Embryonic facial prominence (tissue), 1 donor: ENCODE measurements around the gene DNAL1.

ENCODE experiments used
- DNase-seq: peaks from one replicate; pipeline ENCODE4 v3.0.0-alpha.2; 2016; ENCODE audit errors: extremely low spot score

The DNAL1 gene

DNA sequence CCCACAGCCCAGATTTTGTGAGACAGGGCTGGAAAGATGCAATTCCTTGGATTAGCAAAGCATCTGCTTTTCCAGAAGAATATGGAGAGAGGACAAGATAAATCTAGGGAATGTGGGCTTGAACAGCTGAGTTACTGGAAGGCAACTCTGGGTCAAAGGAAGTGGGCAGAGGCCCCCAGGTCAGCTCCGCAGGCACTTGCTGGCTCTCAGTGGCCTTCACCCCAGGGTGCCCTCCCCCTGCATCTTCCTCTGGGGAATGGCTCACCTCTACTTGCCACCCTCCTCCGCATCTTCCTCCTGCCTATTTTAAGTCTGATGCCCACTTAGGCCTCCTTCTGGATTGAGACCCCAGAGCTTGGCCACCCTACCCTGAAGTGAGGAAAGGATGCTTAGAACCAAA, 79.9 kb downstream of the DNAL1 start:
- DNase-seq: no peak

DNA sequence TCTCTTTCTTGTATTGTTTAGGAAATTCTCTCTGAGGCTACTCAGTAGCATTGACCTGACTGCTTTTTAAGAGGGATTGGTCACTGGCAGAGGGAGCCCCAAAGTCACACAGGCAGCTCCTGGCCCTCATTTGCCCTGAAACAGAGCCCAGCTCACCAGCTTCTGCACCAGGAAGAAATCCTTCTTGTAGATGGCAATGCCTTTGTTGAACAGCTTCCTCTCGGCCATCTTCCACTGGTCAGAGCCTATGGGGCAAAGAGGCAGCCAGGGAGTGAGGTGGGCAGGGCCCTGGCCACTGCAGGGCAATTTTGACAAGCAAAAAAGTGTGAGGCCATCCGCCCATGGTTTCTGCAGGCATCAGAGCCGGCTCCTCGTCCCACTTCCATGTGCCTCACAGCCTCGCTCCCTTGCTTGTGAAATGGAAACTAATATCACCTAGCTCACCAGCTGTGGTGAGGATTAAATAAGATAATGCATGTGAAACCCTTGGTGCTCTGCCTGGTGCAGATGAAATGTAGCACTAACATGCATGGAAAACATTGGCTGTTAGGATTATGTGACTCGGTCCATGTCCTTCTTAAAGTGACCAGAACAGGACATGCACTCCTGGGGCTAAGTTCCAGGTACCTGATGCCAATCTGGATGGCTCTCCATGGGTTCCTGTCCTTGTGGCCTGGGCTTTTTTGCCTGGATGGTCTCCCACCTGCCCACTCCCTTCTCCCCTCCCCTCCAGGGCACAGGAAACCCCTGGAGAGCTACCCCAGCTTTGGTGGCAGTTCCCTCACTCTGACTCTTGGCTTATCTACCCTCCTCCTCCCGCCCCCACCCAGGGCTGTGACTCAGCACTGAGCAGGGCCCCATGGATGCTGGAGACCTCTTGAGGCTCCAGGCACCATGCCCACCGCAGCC, 80.6 kb downstream of the DNAL1 start:
- DNase-seq: no peak

DNA sequence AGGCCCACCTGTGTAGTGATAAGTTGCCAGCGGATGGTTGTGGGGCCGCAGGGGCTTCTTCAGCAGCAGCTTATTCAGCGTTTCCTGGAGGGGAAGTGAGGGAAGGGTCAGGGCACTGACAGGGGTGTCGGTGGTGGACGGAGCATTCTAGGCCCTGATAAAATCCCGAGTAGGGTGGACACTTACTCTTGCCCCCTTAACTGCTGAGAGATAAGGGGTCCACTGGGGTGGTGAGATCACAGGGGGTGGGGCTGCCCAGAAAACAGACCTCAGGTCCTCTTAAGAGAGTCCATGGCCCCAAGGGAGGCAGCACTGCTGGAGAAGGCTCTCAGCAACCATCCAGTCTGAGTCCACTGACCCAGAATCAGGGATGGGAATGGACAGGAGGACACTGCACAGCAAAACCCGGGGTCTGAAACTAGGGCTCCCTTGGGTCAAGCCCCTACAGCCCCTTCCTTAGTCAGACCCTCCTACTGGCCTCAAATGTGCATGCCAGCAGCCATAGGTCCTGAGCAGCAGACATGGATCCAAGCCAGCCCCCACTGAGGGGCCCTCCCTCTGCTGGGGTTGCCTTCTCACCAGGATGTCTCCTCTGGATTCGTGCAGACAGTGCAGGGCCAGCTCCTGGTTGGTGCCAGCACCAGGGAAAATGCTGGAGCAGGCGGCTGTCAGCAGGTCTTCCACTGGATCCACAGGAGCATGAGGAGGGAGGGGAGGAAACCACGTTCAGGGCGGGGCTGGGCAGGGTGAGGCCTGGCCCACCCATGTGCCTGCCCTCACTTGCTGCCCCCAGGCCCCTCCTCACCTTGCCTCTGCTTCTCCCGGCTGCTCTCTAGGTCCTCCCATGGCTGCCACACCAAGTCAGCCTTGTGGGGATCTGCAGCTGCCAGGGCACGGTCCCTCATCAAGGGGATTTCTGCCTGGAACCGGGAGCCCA, 81.5 kb downstream of the DNAL1 start:
- no peak for DNase-seq

DNA sequence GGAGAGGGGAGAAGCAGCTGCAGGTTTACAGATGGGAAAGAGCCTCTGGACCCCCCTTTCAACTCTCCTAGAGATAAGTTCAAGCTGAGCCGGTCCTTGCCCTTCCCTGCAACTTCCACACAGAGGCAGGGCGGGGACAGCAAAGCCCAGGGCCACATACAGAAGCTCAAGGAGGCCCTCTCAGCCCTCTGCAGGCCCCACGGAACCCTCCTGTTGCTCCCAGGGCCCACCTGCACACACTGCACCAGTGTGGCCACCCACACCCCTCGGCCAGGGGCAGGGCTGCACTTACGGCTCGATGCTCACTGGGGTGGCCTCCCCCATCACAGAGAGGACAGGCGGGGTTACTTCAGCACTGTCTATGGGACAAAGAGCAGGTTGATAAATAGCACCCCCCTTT, 82.4 kb downstream of the DNAL1 start:
- DNase-seq: no peak

DNA sequence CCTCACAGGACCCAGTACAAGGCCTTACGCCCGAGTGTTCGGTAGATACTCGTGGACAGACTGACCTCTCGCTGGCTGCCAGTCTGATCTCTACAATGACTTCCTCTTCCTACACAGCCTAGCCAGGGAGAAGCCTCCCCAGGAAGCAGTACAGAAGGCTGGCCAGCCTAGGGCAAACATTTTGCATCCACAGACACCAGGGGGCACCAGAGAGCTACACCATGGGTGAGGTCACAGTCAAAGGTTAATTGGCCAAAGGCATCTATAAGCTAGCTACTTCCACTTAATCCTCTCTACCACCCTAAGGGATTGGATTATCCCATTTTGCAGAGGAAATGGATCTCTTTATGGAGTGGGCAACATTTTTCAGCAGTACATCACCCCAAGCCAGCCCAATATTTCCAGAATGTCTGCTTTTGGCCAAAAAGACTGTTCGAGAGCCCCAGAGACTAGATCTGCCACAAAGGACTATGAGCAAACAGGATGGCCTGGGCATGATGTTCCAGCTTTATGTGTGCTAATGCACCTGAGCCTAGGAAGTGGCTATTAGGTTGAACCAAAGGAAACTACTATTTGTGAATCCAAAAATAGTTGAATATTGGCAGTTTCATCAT, 84.0 kb downstream of the DNAL1 start:
- DNase-seq: no peak

DNA sequence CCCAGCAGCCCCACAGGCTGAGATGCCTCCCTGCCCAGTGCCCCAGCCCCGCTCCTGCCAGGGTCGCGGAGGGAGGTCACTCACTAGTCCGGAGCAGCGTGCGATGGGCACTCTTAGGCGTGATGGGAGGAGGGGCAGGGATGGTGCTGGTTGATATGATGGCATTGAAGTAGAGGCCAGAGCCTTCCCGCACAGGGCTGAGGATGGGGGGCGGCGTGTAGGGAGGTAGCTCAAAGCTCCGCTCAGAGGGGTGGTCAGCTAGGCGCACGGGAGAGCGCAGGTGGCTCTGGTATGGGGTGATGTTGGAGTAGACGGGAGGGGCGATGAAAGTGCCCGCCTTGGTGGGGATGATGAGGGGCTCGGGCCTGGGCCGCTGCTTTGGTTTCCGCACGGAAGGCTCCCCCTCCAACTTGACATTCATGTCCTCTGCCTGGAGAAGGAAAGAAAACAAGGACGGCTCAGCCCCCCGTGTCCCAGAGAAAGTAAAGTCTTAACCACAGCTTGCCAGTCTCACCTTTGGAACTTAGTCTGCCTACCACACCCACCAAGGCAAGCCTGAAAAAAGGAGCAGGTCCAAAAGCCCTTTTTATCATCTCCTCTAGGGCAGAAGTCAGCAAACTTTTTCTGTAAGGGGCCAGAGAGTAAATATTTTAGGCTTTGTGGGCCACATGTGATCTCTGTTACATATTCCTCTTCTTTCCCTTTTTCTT, 84.9 kb downstream of the DNAL1 start:
- DNase-seq: no peak

DNA sequence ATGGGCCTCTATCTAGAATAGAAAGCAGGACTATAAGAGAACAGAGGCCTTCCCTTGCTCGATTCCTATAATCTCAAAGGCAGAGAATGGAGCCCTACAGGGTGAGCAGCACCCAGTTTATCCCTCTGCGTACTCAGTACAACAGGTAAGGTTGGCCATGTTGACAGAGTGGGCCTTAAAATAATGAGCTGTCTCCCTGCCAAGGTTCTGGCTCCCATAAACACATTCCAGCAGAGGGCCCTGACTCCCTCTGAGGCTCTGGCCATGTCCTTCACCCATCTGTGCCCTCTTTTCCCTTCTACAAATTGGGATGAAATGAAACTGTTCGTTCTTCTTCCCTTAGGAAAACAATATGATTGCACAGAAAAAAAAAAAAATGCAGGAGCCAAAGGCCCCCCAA, 86.3 kb downstream of the DNAL1 start:
- DNase-seq: no peak

DNA sequence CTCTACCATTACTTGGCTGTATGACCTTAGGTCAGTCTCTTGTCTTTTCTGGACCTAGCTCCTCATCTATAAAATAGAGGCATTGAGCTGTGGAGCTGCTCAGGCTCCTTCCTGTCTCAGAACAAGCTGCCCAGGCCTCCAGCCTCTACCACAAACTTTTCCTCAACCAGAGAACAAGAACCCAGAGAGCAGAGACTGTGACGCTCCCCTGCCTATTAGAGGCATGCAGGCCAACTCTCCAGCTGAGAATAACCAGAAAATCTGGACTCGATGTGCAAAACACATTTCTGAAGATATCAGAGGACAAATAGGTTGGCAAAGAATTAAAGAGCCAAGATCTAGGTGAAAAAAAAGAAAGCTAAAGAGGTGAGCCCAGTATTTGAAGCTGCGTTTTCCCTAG, 87.2 kb downstream of the DNAL1 start:
- DNase-seq: no peak

DNA sequence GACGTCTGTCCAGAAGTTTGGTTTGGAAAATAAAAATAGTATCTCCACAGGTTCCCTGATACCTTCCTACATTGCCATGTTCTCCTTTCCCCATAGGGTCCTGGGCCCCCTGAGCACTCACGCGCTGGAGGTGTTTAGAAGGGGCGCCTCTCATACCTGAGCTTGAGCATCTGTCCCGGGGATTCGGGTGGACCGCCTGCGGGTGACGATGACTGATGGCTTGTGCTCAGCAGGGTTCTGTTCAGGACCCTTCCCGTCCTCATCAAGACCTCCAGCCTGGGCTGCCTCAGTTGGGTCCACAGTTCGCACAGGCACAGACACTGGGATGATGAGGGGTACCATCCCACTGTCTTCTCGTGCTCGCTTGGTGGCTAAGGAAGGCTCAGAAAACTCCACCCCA, 92.1 kb downstream of the DNAL1 start:
- no peak for DNase-seq

DNA sequence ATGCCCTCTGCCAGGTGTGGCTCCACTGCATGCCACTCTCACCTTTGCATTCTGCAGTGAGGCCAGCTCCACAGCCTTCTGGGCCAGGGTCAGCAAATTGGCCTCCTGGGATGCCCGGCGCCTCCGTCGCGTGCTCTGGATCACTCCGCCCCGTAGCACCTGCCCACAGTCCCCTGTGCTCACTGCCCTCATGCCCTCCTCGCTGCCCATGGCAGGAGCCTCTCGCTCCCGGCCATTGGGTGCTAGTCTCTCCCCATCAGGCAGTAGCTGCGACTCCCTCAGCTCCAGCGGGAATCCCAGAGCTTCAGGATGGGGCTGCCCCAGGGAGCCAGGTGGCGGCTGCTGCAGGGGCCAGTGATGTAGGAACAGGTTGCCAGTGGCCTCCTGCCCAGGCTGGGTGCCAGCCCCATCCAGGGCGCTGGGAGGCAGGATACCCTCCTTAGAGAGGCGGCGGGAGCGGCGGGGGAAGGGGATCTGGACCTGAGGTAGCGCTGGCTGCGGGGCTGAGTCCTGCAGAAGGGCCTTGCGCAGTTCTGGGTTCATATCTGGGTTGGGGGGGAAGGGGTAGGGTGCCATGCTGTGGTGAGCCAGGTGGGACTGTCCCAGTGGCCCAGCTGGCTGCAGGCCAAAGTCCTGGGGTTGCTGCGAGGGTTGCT, 93.9 kb downstream of the DNAL1 start:
- DNase-seq: no peak

DNA sequence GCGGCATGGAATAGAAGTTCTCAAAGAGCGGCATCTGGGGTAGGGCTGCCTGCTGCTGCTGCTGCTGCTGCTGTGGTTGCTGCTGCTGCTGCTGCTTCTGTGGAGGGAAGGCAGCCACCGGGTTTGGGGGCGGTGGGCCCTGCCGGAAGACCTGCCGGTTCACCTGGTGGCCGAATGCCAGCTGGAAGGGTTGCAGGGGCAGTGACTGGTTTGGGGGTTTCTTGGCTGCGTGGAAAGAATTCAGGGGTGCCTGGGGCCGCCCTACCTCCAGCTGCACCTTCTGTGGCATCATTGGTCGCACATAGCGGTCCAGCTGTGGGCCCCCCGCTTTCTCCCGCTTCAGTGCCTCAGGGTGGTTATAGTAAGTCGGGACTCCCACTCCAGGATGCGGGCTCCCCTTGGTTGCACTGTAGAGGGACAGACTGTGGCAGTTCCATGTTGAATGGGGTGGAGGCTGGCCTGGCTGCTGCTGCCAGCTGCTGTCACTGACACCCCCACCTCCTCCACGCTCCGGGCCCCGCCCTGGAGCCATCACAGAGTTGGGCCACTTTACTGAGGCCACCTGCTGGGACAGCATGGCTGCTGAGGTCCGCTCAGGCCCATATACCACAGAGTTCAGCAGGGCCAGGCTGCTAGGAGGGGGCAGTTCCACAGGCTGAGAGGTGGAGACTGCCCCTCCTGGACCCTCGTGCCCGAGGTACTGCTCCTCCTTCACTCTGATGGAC, 94.5 kb downstream of the DNAL1 start:
- no peak for DNase-seq

DNA sequence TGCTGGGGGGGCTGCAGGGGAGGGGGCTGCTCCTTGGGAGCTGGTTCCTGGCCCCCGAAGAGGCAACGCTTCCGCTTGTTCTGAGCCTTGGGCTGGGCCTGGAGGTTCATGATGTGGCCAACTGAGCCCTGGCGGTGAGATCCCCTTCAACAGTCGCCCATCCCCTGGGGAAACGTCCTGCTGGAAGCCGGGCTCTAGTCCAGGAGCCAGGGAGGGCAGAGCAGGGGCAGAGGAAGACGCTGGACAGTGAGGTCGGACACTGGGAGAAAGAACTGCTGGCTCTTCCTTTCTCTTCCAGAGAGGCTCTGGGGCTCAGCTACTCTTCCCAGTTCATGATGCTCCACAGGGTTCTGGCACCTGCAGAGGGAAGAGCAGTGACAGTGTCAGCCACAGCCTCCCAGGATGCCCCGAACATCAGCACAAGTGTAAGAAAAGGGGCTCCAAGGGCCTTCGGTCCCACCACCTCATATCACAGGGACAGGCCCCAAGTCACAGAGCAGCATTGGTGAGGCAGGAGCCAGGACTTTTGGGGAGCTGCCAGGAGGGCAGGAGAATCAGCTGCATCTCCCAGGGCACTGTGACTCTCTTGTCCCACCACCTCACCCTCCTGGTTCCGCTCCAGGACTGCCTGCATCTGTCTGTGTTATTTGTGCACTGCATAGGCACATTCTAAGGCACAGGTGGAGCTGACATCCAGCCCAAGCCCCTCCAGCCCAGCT, 95.3 kb downstream of the DNAL1 start:
- no peak for DNase-seq

DNA sequence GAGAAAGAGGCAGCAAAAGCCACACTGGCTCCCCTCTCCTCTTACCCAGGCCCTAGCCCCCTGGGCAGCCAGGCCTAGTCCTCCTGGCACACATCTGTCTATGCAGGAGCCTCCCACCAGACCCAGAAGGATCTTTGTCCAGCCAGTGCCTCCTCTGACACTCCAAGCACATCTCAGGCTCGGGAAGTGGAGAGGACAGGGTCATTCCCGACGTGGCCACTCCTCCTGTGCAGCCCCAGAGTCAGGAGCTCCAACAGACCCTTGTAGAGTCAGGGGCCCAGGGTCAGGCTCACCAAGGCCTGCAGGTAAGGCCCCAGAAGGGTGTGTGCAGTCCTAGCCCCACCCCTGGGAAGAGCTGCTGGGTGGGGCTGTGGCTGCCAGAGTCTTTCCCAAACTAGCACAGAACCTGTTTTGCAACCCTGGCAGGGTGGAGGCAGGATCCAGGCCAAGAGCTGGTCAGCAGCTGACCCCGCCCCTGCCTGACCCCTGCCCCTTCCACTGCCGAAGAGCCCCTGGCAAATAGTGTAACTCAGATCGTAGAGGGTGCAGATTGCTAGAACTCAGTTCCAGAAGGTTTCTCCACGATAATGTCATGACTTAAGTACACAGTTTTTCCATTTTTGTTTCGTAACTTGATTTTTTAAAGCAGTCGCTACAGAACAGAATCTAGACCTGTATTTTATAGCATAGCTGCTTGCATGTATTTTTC, 96.0 kb downstream of the DNAL1 start:
- no peak for DNase-seq

DNA sequence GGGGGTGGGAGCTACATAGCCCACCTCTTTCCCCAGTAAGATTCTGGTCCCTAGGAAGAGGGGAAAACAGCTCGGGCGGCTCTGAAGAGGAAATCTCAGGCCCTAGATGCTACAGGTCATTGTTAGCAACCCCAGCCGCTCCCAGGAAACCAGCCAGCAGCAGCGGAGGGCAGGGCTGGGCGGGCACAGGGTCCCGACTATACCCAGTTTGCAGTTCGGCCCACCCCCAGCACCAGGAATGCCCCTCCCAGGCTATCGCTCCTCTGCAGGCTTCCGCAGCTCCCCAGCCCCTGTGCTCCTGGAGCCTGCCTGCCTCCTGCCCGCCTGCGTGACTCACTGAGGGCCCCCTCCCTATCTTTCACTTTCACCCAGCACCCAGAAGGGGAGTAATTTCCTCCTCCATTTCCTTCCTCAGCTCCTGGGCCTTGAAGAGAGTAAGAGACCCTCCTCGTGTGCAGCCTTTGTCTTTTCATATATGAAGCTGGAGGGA, 96.6 kb downstream of the DNAL1 start:
- no peak for DNase-seq

DNA sequence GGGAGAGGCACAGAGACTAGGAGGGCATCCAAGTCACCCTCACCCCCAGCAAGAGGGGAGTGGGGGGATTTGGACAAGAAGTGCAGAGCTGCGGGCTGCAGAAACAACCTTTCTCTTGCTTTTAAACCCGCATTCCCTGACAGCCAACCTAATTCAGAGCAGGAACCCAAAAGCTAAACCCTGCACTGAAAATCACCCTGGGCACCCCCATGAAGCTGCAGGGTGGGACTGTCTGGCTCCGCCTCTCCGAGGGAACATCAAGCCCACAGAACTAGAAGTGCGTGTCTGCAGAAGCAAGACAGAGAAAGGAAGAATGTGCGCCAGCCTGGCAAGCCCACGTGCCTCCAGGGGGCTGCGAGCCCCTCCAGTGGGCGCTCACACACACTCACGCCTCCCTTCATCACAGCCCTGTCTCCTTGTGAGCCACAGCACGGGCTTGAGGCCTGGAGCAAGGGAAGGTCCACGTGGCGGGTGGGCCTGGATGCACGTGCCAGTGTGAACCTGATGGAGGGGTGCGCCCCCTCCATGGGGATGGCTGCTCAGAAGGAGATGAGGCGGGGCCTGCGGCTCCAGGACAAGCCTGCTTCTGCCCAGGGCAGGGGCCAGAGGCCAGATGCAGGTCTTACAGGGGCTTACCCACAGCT, 97.2 kb downstream of the DNAL1 start:
- DNase-seq: no peak

DNA sequence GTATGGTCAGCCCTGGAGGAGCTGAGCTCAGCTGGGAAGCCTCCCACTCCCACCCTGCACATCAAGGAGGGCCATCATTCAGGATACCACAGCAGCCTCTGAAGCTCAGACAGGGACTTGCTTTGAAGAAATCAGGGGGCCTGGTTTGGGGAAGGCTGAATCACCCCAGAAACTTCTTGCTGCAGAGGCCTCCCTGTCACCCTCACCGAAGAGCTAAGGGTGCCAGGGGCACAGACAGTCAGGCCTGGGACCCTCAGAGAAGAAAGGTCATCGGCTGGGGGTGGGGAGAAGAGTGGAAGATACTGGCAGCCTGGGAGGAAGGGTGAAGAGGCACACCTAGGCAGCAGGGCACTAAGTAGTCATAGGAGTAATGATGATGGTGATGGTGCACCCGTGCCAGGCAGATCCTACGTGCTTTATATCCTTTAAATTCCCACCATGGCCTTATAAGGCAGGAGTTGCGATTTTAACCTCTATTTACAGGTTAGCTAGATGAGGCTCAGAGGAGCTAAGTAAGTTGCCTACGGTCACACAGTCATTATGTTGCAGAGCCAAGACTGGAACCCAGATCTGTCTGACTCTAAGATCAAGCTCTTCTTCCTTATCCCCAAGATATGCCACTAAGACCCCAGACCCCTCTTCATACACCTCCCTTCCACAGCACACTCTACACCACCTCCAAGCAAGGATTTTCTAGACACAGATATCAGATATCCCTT, 97.9 kb downstream of the DNAL1 start:
- DNase-seq: no peak

DNA sequence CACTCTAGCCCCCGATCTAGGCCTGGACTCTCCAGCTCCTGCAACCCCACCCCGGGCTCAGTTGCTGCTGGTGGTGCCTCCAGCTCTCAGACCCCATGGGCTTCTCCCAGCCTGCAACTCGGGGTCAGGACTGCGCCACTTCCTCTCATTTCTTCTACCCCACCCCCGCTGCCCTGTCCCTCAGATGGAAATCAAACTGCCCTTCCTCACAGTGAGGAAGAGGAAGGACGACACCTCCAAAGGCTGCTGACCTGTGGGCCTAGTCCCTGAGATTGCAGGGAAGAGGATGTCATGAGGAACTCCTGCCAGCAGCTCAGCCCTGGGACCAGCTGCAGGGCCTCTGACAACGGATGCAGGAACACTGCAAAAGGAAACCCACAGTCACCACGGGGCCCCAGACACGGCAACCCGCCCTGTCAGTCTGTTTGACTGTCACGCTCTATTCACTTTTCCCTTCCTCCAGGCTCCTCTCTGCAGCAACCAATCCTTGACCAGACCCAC, 98.7 kb downstream of the DNAL1 start:
- DNase-seq: no peak
